Measurements from ENCODE around the gene YWHAG. TPM values are rescaled to one million over a fixed set of nuclear protein-coding genes. Genes with fewer than 3 reads are reported as not detected.
A peak's percentile ranks its signal among the peaks of the same experiment; 100 is the strongest.
"Not testable (repeated sequence)": the region's sequence is repeated elsewhere in the genome, so short reads cannot be mapped to it uniquely, and the experiment has no call there.

YWHAG gene
- total RNA-seq, 1 experiment from 2014 or later: 192 TPM

DNA sequence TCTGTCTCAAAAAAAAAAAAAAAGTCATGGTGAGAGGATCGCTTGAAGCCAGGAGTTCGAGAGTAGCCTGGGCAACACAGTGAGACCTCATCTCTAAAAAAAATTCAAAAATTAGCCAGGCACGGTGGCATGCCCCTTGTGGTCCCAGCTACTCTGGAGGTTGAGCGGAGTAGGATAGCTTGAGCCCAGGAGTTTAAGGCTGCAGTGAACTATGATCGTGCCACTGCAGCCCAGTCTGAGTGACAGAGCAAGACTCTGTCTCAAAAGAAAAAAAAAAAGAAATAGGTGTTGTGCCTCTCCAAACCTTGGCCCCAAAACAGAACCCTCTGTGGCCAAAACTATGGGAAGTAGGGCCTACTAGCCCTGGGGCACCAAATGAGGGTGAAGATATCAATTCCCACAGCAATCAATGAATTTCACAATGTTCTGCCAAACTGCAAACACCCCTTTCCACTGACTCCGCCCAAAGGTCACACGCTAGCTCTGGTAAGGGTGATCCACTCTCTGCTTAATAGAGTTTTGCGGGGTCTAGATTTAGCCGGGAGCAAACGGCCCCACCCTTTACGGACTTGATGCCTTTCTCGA is 33.8 kb upstream of the YWHAG start (continued):
- TF ChIP-seq, protein P1, sequence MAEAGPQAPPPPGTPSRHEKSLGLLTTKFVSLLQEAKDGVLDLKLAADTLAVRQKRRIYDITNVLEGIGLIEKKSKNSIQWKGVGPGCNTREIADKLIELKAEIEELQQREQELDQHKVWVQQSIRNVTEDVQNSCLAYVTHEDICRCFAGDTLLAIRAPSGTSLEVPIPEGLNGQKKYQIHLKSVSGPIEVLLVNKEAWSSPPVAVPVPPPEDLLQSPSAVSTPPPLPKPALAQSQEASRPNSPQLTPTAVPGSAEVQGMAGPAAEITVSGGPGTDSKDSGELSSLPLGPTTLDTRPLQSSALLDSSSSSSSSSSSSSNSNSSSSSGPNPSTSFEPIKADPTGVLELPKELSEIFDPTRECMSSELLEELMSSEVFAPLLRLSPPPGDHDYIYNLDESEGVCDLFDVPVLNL (CRISPR knock-in tag; IDR thresholded peaks at IDR 0.05; ENCODE audit: borderline replicate concordance, low read depth): no peak
- no peak for TF ChIP-seq ZNF219 (CRISPR knock-in tag; IDR thresholded peaks at IDR 0.05; ENCODE audit: borderline replicate concordance)
- TF ChIP-seq, protein P2, sequence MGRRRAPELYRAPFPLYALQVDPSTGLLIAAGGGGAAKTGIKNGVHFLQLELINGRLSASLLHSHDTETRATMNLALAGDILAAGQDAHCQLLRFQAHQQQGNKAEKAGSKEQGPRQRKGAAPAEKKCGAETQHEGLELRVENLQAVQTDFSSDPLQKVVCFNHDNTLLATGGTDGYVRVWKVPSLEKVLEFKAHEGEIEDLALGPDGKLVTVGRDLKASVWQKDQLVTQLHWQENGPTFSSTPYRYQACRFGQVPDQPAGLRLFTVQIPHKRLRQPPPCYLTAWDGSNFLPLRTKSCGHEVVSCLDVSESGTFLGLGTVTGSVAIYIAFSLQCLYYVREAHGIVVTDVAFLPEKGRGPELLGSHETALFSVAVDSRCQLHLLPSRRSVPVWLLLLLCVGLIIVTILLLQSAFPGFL (CRISPR knock-in tag; IDR thresholded peaks at IDR 0.05; ENCODE audit: borderline replicate concordance): no peak
- no peak for TF ChIP-seq NFE2L1 (CRISPR knock-in tag; IDR thresholded peaks at IDR 0.05)
- TF ChIP-seq, protein P3, sequence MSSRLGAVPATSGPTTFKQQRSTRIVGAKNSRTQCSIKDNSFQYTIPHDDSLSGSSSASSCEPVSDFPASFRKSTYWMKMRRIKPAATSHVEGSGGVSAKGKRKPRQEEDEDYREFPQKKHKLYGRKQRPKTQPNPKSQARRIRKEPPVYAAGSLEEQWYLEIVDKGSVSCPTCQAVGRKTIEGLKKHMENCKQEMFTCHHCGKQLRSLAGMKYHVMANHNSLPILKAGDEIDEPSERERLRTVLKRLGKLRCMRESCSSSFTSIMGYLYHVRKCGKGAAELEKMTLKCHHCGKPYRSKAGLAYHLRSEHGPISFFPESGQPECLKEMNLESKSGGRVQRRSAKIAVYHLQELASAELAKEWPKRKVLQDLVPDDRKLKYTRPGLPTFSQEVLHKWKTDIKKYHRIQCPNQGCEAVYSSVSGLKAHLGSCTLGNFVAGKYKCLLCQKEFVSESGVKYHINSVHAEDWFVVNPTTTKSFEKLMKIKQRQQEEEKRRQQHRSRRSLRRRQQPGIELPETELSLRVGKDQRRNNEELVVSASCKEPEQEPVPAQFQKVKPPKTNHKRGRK (CRISPR knock-in tag; IDR thresholded peaks at IDR 0.05; ENCODE audit: borderline replicate concordance): no peak
- no peak for TF ChIP-seq EMX1 (CRISPR knock-in tag; IDR thresholded peaks at IDR 0.05)
- no peak for TF ChIP-seq SMAD4 (CRISPR knock-in tag; IDR thresholded peaks at IDR 0.05)

DNA sequence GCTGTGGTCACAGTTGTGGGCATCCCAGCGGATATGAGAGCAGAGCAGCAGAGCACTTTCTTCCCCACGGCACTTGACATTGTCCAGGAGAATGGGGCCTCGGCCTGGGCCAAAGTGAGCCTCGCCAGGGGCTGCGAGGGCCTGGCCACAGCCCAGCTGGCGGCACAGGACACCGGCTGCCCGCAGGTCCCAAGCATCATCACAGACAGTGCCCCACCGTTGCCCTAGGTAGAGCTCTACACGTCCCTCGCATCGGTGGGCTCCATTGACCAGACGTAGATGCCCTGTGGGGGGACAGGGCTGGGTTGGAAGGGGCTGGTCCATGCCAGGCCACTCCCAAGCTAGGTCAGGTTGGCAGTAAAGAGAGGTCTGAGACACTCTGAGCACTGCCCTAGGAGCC is 31.3 kb upstream of the YWHAG start:
- TF ChIP-seq, protein P4, sequence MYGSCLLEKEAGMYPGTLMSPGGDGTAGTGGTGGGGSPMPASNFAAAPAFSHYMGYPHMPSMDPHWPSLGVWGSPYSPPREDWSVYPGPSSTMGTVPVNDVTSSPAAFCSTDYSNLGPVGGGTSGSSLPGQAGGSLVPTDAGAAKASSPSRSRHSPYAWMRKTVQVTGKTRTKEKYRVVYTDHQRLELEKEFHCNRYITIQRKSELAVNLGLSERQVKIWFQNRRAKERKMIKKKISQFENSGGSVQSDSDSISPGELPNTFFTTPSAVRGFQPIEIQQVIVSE (CRISPR knock-in tag; IDR thresholded peaks at IDR 0.05; ENCODE audit: borderline replicate concordance): no peak
- TF ChIP-seq TCF7 (CRISPR knock-in tag; IDR thresholded peaks at IDR 0.05; ENCODE audit: low read depth): 0 out of 2 replicates have a peak, but pooled peaks have one; percentile 52
- H3K9me3 Mint-ChIP-seq: no peaks in the 10 kb centered on the region
- peaks cover 19% of the 10 kb centered on the region for H3K4me1 Mint-ChIP-seq
- no peak overlapping the region for H3K4me3 Mint-ChIP-seq
- no peaks in the 10 kb centered on the region for H3K36me3 Mint-ChIP-seq
- ATAC-seq (no peak), DNase-seq (ENCODE audit: low spot score) (no peak)
- ChIA-PET CTCF (no interaction called here), POLR2A (no interaction called here)
- no peak overlapping the region for H3K27ac Mint-ChIP-seq
- no peaks in the 10 kb centered on the region for H3K27me3 Mint-ChIP-seq (ENCODE audit: low read depth)

DNA sequence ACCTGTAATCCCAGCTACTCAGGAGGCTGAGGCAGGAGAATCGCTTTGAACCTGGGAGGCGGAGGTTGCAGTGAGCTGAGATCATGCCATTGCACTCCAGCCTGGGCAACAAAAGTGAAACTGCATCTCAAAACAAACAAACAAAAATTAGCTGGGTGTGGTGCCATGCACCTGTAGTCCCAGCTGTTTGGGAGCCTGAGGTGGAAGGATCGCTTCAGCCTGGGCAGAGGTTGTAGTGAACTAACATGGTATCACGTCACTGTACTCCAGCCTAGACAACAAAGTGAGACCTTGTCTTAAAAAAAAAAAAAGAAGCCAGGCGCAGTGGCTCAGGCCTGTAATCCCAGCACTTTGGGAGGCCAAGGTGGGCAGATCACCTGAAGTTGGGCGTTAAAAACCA is 29.0 kb upstream of the YWHAG start:
- H3K4me1 Mint-ChIP-seq: peaks cover 14% of the 10 kb centered on the region
- H3K27me3 Mint-ChIP-seq (ENCODE audit: low read depth); H3K27ac Mint-ChIP-seq; ATAC-seq; POLR2A ChIA-PET; H3K4me3 Mint-ChIP-seq; H3K36me3 Mint-ChIP-seq; DNase-seq (ENCODE audit: low spot score); CTCF ChIA-PET; H3K9me3 Mint-ChIP-seq: not testable (repeated sequence)

DNA sequence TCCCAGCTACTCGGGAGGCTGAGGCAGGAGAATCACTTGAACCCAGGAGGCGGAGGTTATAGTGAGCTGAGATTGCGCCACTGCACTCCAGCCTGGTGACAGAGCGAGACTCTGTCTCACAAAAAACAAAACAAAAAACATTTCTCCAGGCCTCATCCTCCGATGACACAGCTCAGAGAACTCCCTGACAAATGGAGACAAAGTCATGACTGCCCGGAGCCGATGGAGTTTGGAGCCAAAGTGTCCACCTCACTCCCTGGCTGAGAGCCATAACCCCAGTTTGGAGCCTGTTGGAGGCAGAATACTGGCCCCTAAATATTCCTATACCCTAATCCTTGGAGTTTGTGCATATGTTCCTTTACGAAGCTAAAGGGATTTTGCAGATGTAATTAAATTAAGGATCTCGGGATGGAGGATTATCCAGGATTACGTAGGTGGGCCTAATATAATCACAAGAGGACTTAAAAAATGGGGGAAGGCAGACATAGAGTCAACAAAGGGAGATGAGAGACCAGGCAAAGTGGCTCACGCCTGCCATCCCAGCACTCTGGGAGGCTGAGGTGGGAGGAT is 28.0 kb upstream of the YWHAG start:
- ChIA-PET CTCF (no interaction called here), POLR2A (interaction anchor here (0.6 kb wide), 1 partner anchor 75 kb away, joined by 3 read pairs; no protein-coding TSS in a partner anchor)
- ATAC-seq (no peak), DNase-seq (ENCODE audit: low spot score) (no peak)
- Mint-ChIP-seq H3K4me3 (no peak overlapping the region), H3K27ac (no peak overlapping the region), H3K4me1 (peaks cover 9% of the 10 kb centered on the region), H3K9me3 (no peaks in the 10 kb centered on the region), H3K36me3 (no peaks in the 10 kb centered on the region), H3K27me3 (ENCODE audit: low read depth) (no peaks in the 10 kb centered on the region)
- no peak for TF ChIP-seq JUN (CRISPR knock-in tag; IDR thresholded peaks at IDR 0.05)
